GM12891 (cell line): ENCODE measurements around the gene CD22.

Experiments used
- DNase-seq: peaks from one replicate; pipeline ENCODE4 v3.0.0; 2011; ENCODE audit warnings: low spot score; ENCODE audit not compliant: insufficient read length
- FAIRE-seq: peaks from 2 replicates; lab custom pipeline; 2011; peaks lifted over from hg19 to GRCh38; lab: Jason Lieb, UNC
- PAX5 ChIP-seq: IDR thresholded peaks from 2 replicates; pipeline ENCODE4 v1.6.1; 2011; ENCODE audit warnings: low read length, moderate library complexity, mild to moderate bottlenecking; ENCODE audit not compliant: insufficient read depth, severe bottlenecking
- POLR2A ChIP-seq: IDR thresholded peaks from 2 replicates; pipeline ENCODE4 v1.6.1; 2011; ENCODE audit warnings: low read depth, low read length, control low read depth
- POLR2AphosphoS5 ChIP-seq: IDR thresholded peaks from 2 replicates; pipeline ENCODE4 v1.6.1; 2011; ENCODE audit warnings: low read depth, low read length, control low read depth
- POU2F2 ChIP-seq: IDR thresholded peaks from 2 replicates; pipeline ENCODE4 v1.6.1; 2011; ENCODE audit warnings: low read depth, mild to moderate bottlenecking, control low read depth, low read length, moderate library complexity
- SPI1 ChIP-seq: IDR thresholded peaks from 2 replicates; pipeline ENCODE4 v1.6.1; 2011; ENCODE audit warnings: low read depth, low read length, control low read depth
- TAF1 ChIP-seq: IDR thresholded peaks from 2 replicates; pipeline ENCODE4 v1.6.1; 2011; ENCODE audit warnings: low read depth, low read length, control low read depth

CD22 gene

DNA sequence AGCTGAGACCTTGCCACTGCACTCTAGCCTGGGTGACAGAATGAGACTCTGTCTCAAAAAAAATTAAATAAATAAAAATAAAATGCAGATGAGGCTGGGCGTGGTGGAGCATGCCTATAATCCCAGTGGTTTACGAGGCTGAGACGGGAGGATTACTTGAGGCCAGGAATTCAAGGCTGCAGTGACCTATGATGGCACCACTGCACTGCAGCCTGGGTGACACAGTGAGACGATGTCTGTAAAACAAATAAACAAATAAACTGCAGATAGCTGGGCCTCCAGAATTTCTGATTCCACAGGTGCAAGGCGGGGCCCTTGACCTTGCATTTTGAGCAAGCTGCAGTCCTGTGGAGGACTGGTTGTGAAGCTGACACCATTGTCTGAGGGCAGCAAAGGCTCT lies 40.1 kb upstream of the CD22 start:
- no peak for DNase-seq
- TF ChIP-seq TAF1 (no peak), POLR2AphosphoS5 (no peak), SPI1 (no peak), POLR2A (no peak), POU2F2 (no peak), PAX5 (no peak)
- no peak for FAIRE-seq

DNA sequence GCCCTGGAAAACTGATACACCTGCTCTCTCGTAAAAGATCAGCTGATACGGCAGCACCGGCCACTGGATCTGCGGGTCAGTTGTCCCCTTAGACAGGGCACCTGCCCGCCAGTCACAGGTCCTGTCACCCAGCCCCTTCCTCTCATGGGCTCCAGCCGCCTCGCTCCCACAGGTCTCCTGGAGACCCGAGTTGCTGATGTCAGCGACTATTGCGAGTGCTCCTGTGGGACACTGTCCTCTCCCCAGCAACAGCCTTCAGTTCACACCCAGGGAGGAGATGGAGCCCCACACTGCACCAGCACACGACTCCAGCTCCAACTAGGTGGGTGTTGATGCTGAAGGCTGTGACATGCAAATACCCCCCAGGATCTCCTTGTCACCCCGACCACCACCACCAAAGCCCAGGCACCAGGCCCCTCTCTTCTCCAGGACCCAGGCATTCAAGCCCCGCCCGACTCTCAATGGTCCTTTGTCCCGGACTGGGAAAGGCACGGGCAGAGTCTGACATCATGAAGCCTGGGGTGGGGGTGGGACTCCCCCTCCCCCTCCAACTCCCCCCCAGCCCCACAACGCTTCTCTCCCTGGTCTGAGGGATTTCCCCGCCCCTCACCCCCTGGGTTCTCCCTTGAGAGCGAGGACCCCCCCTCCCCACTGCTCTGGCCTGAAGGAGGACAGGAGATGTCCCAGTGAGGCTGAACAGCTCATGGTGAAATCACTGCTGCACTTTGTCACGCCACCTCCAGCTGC lies 38.4 kb upstream of the CD22 start:
- DNase-seq (no peak), FAIRE-seq (no peak)
- TF ChIP-seq TAF1 (no peak), PAX5 (no peak), POLR2A (no peak), SPI1 (no peak), POU2F2 (no peak), POLR2AphosphoS5 (no peak)

GRCh38 chr19:35291259-35291658 lies 37.7 kb upstream of the CD22 start:
- FAIRE-seq, result no peak
- TF ChIP-seq POLR2A (no peak), SPI1 (no peak), TAF1 (no peak), POLR2AphosphoS5 (no peak), PAX5 (no peak), POU2F2 (no peak)
- no peak for DNase-seq

DNA sequence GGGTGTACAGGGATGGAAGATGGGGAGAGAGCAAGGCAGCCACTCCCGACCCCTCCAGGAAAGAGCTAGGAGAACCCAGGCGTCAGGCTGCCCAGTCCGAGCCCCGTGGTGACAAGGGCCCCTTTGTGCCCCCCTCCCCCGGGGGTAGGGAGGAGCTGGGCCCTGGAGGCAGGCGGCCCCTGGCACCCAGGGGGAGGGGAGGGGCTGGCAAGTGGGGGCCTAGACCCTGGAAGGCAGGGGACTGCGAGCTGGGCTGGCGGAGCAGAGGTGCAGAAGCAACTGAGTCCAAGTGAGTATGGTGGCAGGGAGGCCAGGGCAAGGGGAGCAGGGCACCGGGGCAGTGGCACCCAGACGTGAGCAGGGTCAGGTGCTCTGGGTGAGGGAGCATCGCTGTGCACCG lies 37.1 kb upstream of the CD22 start, which contains the start of gene MAG:
Gene MAG, plus strand, starts transcription at position 246 of the 400 bp plus-strand sequence. CDS start 3,248 bp downstream, outside the sequence.
- TF ChIP-seq SPI1, result no peak
- TF ChIP-seq POU2F2, result no peak
- no peak for TF ChIP-seq PAX5
- TF ChIP-seq POLR2AphosphoS5, result no peak
- TF ChIP-seq POLR2A, result no peak
- no peak for TF ChIP-seq TAF1
- DNase-seq (no peak), FAIRE-seq (no peak)

- DNase-seq (no peak), FAIRE-seq (no peak)
- TF ChIP-seq PAX5, result no peak
- no peak for TF ChIP-seq SPI1
- TF ChIP-seq TAF1, result no peak
- no peak for TF ChIP-seq POLR2A
- no peak for TF ChIP-seq POLR2AphosphoS5
- TF ChIP-seq POU2F2, result no peak
These were observed 36.3 kb upstream of the CD22 start for GRCh38 chr19:35292421-35293362.

GRCh38 chr19:35293363-35293739 lies 35.6 kb upstream of the CD22 start:
- TF ChIP-seq POLR2AphosphoS5 (no peak), SPI1 (no peak), POU2F2 (no peak), TAF1 (no peak), PAX5 (no peak), POLR2A (no peak)
- no peak for FAIRE-seq
- DNase-seq, result no peak

DNA sequence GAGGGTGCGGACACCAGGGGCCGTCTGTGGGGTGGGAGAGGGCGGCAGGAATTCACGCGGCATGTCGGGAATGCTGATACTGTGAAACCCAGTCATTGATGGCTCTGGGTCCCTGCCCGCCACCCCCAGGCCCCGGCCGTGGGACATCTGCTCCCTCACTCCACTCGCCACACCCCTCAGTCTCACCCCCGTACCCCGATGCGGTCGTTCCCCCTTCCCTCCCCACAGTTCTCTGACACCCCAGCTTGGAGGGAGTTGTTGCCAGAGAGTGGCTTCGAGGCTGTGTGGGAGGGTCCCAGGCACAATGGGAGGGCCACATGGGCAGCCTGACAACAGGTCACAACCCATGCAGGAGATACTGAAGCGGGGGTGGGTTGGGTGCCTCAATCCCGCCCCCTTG lies 35.2 kb upstream of the CD22 start:
- DNase-seq (no peak), FAIRE-seq (no peak)
- TF ChIP-seq TAF1, result no peak
- TF ChIP-seq POU2F2, result no peak
- TF ChIP-seq SPI1, result no peak
- no peak for TF ChIP-seq POLR2AphosphoS5
- no peak for TF ChIP-seq POLR2A
- TF ChIP-seq PAX5, result no peak

DNA sequence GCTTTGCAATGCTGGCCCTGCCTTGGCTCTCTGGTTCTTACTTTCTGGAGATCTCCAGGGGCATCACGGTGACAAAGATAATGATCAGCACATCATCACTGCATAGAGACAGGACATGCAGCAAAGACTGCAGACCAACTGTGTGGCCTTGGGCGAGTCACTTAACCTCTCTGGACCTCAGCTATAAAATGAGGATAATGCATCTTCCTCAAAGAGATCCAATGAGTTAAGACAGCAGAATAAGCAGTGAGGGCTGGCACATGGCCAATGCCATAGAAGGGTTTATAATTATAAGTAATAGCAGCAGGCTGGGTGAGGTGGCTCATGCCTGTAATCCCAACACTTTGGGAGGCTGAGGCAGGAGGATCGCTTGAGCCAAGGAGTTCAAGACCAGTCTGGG lies 34.7 kb upstream of the CD22 start:
- DNase-seq, result no peak
- FAIRE-seq, result no peak
- TF ChIP-seq TAF1 (no peak), POLR2A (no peak), POLR2AphosphoS5 (no peak), PAX5 (no peak), SPI1 (no peak), POU2F2 (no peak)
